Activated gamma-delta T cell (primary cell): ENCODE results near the gene MTARC1.

Source experiments
- DNase-seq: peaks from one replicate; lab custom pipeline; 2025; lab: John Stamatoyannopoulos, UW

MTARC1 gene

DNA sequence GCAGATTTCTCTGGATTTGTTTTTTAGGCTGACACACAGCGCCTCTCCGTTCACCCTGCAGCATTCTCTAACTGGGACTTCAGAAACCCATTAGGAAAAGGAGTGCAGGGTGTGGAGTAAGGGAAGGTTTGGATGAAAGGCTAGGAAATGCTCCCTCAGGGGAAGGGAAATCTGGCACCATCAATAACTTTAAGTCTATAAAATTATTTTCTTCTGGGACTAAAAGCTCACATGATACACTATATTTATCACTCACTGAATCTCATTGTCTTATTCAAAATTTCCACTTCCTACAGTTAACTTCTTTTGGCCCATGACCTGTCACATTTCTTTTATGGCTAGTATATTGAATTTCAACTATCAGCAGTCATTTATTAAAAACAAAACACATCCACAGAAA is 46.7 kb downstream of the MTARC1 start:
- DNase-seq: no peak

GRCh38 chr1:220834155-220834870 is 47.6 kb downstream of the MTARC1 start:
- DNase-seq: no peak
